Lung (tissue), 12 donors: Measurements from ENCODE around the gene GATA2. TPM values are rescaled to one million over a fixed set of nuclear protein-coding genes. Genes with fewer than 3 reads are reported as not detected.

Experiments used
- ATAC-seq: fragments of 200-7000 bp; cut with Tn5 transposase; one replicate; pipeline ENCODE4 v1.9.1; 2020; ENCODE audit warnings: moderate number of reproducible peaks; ENCODE audit not compliant: insufficient read depth, low FRiP score
- DNase-seq, 3 donors: peaks; one replicate each; pipeline ENCODE4 v3.0.0-alpha.2; 2013 to 2017
- H3K27ac ChIP-seq, 2 donors: one replicate each; pipeline ENCODE4 v1.5.1; 2013; ENCODE audit warnings: mild to moderate bottlenecking in 2 of 2, moderate library complexity in 2 of 2, control low read depth in 1 of 2, inconsistent platforms in 1 of 2, low read depth in 1 of 2, low read length in 1 of 2
- H3K27me3 ChIP-seq, 3 donors: one replicate each; pipeline ENCODE4 v1.5.1; 2013; ENCODE audit warnings: low read length in 2 of 3; ENCODE audit not compliant: control insufficient read depth in 3 of 3, insufficient read depth in 3 of 3
- H3K36me3 ChIP-seq, 4 donors: one replicate each; pipeline ENCODE4 v1.5.1; 2013; ENCODE audit warnings: low read length in 4 of 4, mild to moderate bottlenecking in 1 of 4, moderate library complexity in 1 of 4; ENCODE audit not compliant: control insufficient read depth in 4 of 4, insufficient read depth in 4 of 4
- H3K4me1 ChIP-seq, 5 donors: one replicate each; pipeline ENCODE4 v1.5.1; 2013; ENCODE audit warnings: low read length in 5 of 5, mild to moderate bottlenecking in 2 of 5, moderate library complexity in 1 of 5; ENCODE audit not compliant: control insufficient read depth in 5 of 5, insufficient read depth in 5 of 5
- H3K4me3 ChIP-seq: one replicate; pipeline ENCODE4 v1.5.1; 2013; ENCODE audit warnings: mild to moderate bottlenecking, control low read depth, moderate library complexity
- H3K9ac ChIP-seq, 2 donors: one replicate each; pipeline ENCODE4 v1.5.1; 2013; ENCODE audit warnings: low read length in 2 of 2, control low read depth in 1 of 2; ENCODE audit not compliant: insufficient read depth in 1 of 2
- H3K9me3 ChIP-seq, 4 donors: one replicate each; pipeline ENCODE4 v1.5.1; 2013; ENCODE audit warnings: low read length in 3 of 4, mild to moderate bottlenecking in 1 of 4, moderate library complexity in 1 of 4; ENCODE audit not compliant: control insufficient read depth in 4 of 4, insufficient read depth in 3 of 4
- CTCF ChIP-seq: IDR thresholded peaks from 2 replicates; pipeline ENCODE4 v1.5.1; 2012; ENCODE audit warnings: mild to moderate bottlenecking; ENCODE audit errors: control extremely low read depth, extremely low read depth
- WGBS, 2 donors: extraction: QIAGEN DNeasy Blood & Tissue Kit; methylation state at CpG; one replicate each; pipeline ENCODE4 v1.1.7; 2013; 5-methylcytosine and 5-hydroxymethylcytosine counted together
- polyA plus RNA-seq, 2 donors: library from polyadenylated mRNA; stranded (reverse); fragments of 200-250 nt; gene quantifications; one replicate each; pipeline ENCODE4 v1.2.1, GENCODE V29; 2013
- total RNA-seq, 2 donors: library from RNA; depleted of rRNA in 1 of 2; stranded (reverse); fragments of >200 nt in 1 of 2; gene quantifications; one replicate each; pipeline ENCODE4 v1.2.1, GENCODE V29; 2014 to 2021
- donor health status: control.
- donor health status: control.
- donor health status: Bipolar disorder and iron deficiency.
- donor health status: healthy.
- donor health status: DM: yes; HTN: yes; CAD: no.

Gene GATA2
- total and polyA plus RNA-seq, 4 donors: 9.6 to 37.0 (median 28.7) TPM

GRCh38 chr3:128435561-128435960 lies 57.4 kb downstream of the GATA2 start:
- no peak overlapping the region for H3K9ac ChIP-seq
- no peak overlapping the region for H3K27ac ChIP-seq
- no peak for ATAC-seq
- no peak overlapping the region for H3K4me3 ChIP-seq
- no peak for TF ChIP-seq CTCF
- peaks cover 0 to 31% (median 24%) of the 10 kb centered on the region in 3 donors for H3K27me3 ChIP-seq
- WGBS, 2 donors: 93 to 95% methylated on average over 5 of the region's 5 CpGs
- no peaks in the 10 kb centered on the region for H3K9me3 ChIP-seq
- H3K4me1 ChIP-seq: peaks cover 0 to 5% (median 3%) of the 10 kb centered on the region in 5 donors
- H3K36me3 ChIP-seq: no peaks in the 10 kb centered on the region
- no peak for DNase-seq

- no peak overlapping the region for H3K4me3 ChIP-seq
- peaks cover 0 to 5% (median 3%) of the 10 kb centered on the region in 5 donors for H3K4me1 ChIP-seq
- no peaks in the 10 kb centered on the region for H3K36me3 ChIP-seq
- no peak for TF ChIP-seq CTCF
- H3K27ac ChIP-seq: no peak overlapping the region
- no peaks in the 10 kb centered on the region for H3K9me3 ChIP-seq
- ATAC-seq (no peak), DNase-seq (peak; percentile 34 to 66 (median 51))
- WGBS, 2 donors: 86 to 91% methylated on average over 6 of the region's 6 CpGs
- H3K27me3 ChIP-seq: peaks cover 0 to 31% (median 29%) of the 10 kb centered on the region in 3 donors
- H3K9ac ChIP-seq: no peak overlapping the region
These were observed 57.9 kb downstream of the GATA2 start for GRCh38 chr3:128435058-128435457.

- 90 to 91% methylated on average over 2 of the region's 2 CpGs for whole genome bisulfite sequencing, 2 donors
- ATAC-seq: no peak
- Histone ChIP-seq H3K9me3 (no peaks in the 10 kb centered on the region), H3K27ac (no peak overlapping the region), H3K4me3 (no peak overlapping the region), H3K4me1 (peaks cover 0 to 5% (median 3%) of the 10 kb centered on the region in 5 donors), H3K27me3 (peaks cover 0 to 31% (median 30%) of the 10 kb centered on the region in 3 donors), H3K9ac (no peak overlapping the region), H3K36me3 (no peaks in the 10 kb centered on the region)
- no peak for TF ChIP-seq CTCF
- no peak for DNase-seq
These were observed 58.5 kb downstream of the GATA2 start for GRCh38 chr3:128434524-128434923.

- TF ChIP-seq CTCF: no peak
- no peak overlapping the region for H3K27ac ChIP-seq
- no peaks in the 10 kb centered on the region for H3K36me3 ChIP-seq
- ATAC-seq (no peak), DNase-seq (no peak)
- H3K4me3 ChIP-seq: no peak overlapping the region
- WGBS, 2 donors: 63 to 75% methylated on average over 2 of the region's 2 CpGs
- peaks cover 0 to 5% (median 3%) of the 10 kb centered on the region in 5 donors for H3K4me1 ChIP-seq
- H3K9me3 ChIP-seq: no peaks in the 10 kb centered on the region
- no peak overlapping the region for H3K9ac ChIP-seq
- peaks cover 0 to 31% (median 30%) of the 10 kb centered on the region in 3 donors for H3K27me3 ChIP-seq
These were observed 59.2 kb downstream of the GATA2 start for GRCh38 chr3:128433837-128434165.
